ENCODE data around the gene CAPNS2. TPM values are rescaled to one million over a fixed set of nuclear protein-coding genes. Genes with fewer than 3 reads are reported as not detected.

CAPNS2 gene
- total and polyA plus RNA-seq, 2 of the 13 experiments (the other 11 are each of a cell fraction or from before 2014, with no cell fraction given): 0.29 TPM; not detected in 1

- POLR2A ChIA-PET: no interaction called here
These were observed 25.8 kb downstream of the CAPNS2 start for GRCh38 chr16:55592306-55592705.

More at GRCh38 chr16:55592306-55592705, 25.8 kb downstream of the CAPNS2 start:
- intact Hi-C loops (cut with micrococcal nuclease; ENCODE audit: unreplicated experiment) (no loop called here), in situ Hi-C loops (cut with HindIII; ENCODE audit: extremely low pct_ligation_motif_present, low pct_unique_long_range_greater_than_20kb) (no loop called here)
- no peak for DNase-seq (ENCODE audit: low spot score)
- Histone ChIP-seq H3K4me3 (replicated peaks in 1 of 3; ENCODE audit: insufficient read depth in 1 of 3, low read depth in 2 of 3, low read length in 3 of 3) (no peak overlapping the region), H3K27ac (ENCODE audit: extremely low read length, insufficient read depth, low read length) (no peak overlapping the region), H2AFZ (ENCODE audit: low read length) (no peak overlapping the region), H3K79me2 (ENCODE audit: insufficient read depth, low read length) (no peaks in the 10 kb centered on the region), H3K36me3 (replicated peaks in 1 of 2; ENCODE audit: control insufficient read depth in 1 of 2, insufficient read depth in 2 of 2, low read length in 2 of 2) (no peaks in the 10 kb centered on the region), H3K9me3 (ENCODE audit: low read length) (no peaks in the 10 kb centered on the region), H3K27me3 (ENCODE audit: control insufficient read depth in 1 of 2, insufficient read depth in 2 of 2, low read length in 2 of 2) (no peaks in the 10 kb centered on the region; a peak in 1 of 5 replicates), H3K9ac (ENCODE audit: insufficient read depth, low read depth, low read length) (no peak overlapping the region), H4K20me1 (ENCODE audit: insufficient read depth, low read length) (no peaks in the 10 kb centered on the region), H3K4me1 (ENCODE audit: insufficient read depth, low read length) (no peaks in the 10 kb centered on the region), H3K4me2 (ENCODE audit: low read depth, low read length) (no peak overlapping the region)
- no TSS peak for BruUV-seq (replicated peaks)
- FAIRE-seq: no peak
- CTCF ChIA-PET (ENCODE audit: low intra/inter-chr PET ratio, low total read pairs): no interaction called here
- no peak for ATAC-seq
- TF ChIP-seq, protein P1, sequence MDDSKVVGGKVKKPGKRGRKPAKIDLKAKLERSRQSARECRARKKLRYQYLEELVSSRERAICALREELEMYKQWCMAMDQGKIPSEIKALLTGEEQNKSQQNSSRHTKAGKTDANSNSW (CRISPR knock-in tag; IDR thresholded peaks at IDR 0.05; ENCODE audit: borderline replicate concordance): no peak
- TF ChIP-seq, protein P2, sequence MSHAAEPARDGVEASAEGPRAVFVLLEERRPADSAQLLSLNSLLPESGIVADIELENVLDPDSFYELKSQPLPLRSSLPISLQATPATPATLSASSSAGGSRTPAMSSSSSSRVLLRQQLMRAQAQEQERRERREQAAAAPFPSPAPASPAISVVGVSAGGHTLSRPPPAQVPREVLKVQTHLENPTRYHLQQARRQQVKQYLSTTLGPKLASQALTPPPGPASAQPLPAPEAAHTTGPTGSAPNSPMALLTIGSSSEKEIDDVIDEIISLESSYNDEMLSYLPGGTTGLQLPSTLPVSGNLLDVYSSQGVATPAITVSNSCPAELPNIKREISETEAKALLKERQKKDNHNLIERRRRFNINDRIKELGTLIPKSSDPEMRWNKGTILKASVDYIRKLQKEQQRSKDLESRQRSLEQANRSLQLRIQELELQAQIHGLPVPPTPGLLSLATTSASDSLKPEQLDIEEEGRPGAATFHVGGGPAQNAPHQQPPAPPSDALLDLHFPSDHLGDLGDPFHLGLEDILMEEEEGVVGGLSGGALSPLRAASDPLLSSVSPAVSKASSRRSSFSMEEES (CRISPR knock-in tag; IDR thresholded peaks at IDR 0.05): no peak
- TF ChIP-seq, protein P3, sequence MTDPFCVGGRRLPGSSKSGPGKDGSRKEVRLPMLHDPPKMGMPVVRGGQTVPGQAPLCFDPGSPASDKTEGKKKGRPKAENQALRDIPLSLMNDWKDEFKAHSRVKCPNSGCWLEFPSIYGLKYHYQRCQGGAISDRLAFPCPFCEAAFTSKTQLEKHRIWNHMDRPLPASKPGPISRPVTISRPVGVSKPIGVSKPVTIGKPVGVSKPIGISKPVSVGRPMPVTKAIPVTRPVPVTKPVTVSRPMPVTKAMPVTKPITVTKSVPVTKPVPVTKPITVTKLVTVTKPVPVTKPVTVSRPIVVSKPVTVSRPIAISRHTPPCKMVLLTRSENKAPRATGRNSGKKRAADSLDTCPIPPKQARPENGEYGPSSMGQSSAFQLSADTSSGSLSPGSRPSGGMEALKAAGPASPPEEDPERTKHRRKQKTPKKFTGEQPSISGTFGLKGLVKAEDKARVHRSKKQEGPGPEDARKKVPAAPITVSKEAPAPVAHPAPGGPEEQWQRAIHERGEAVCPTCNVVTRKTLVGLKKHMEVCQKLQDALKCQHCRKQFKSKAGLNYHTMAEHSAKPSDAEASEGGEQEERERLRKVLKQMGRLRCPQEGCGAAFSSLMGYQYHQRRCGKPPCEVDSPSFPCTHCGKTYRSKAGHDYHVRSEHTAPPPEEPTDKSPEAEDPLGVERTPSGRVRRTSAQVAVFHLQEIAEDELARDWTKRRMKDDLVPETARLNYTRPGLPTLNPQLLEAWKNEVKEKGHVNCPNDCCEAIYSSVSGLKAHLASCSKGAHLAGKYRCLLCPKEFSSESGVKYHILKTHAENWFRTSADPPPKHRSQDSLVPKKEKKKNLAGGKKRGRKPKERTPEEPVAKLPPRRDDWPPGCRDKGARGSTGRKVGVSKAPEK (CRISPR knock-in tag; IDR thresholded peaks at IDR 0.05; ENCODE audit: borderline replicate concordance): no peak
- TF ChIP-seq ZNF543 (CRISPR knock-in tag; IDR thresholded peaks at IDR 0.05) (no peak), LCORL (IDR thresholded peaks at IDR 0.05) (no peak), LCORL (CRISPR knock-in tag; IDR thresholded peaks at IDR 0.05) (no peak), ZNF207 (IDR thresholded peaks at IDR 0.05; ENCODE audit: borderline replicate concordance) (no peak), ZNF510 (CRISPR knock-in tag; IDR thresholded peaks at IDR 0.05; ENCODE audit: low read depth) (no peak), NFYB (CRISPR knock-in tag; IDR thresholded peaks at IDR 0.05) (no peak), ZNF891 (CRISPR knock-in tag; IDR thresholded peaks at IDR 0.05) (no peak), RBM39 (IDR thresholded peaks at IDR 0.05; ENCODE audit: low read depth, low read length, poor library complexity, severe bottlenecking) (no peak), BCLAF1 (IDR thresholded peaks at IDR 0.05) (no peak), FLYWCH1 (CRISPR knock-in tag; IDR thresholded peaks at IDR 0.05) (no peak), ZNF639 (CRISPR knock-in tag; conservative IDR thresholded peaks at IDR 0.05) (no peak), CEBPG (CRISPR knock-in tag; IDR thresholded peaks at IDR 0.05) (no peak)
- TF ChIP-seq, protein P4, sequence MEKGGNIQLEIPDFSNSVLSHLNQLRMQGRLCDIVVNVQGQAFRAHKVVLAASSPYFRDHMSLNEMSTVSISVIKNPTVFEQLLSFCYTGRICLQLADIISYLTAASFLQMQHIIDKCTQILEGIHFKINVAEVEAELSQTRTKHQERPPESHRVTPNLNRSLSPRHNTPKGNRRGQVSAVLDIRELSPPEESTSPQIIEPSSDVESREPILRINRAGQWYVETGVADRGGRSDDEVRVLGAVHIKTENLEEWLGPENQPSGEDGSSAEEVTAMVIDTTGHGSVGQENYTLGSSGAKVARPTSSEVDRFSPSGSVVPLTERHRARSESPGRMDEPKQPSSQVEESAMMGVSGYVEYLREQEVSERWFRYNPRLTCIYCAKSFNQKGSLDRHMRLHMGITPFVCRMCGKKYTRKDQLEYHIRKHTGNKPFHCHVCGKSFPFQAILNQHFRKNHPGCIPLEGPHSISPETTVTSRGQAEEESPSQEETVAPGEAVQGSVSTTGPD (CRISPR knock-in tag; IDR thresholded peaks at IDR 0.05): no peak
